B cell (primary cell): ENCODE results near the gene OR2C3. TPM values are rescaled to one million over a fixed set of nuclear protein-coding genes. Genes with fewer than 3 reads are reported as not detected.

Source experiments
- ATAC-seq: fragments of 200-7000 bp; cut with Tn5 transposase; one replicate; pipeline ENCODE4 v1.10.0; 2021; ENCODE audit warnings: low read depth, mild to moderate bottlenecking, moderate number of reproducible peaks, moderate library complexity
- CTCF ChIA-PET: fragments of 350-600 bp; sonication (Branson Sonifier 250); formaldehyde crosslinking; loops from one replicate; lab custom pipeline; 2021; ENCODE audit warnings: antibody characterized with exemption, inconsistent platforms; lab: Charles Lee
- POLR2A ChIA-PET: fragments of 350-600 bp; sonication (Branson Sonifier 250); formaldehyde crosslinking; loops from one replicate; lab custom pipeline; 2021; ENCODE audit warnings: antibody characterized with exemption; lab: Charles Lee
- DNase-seq: peaks from one replicate; pipeline ENCODE4 v3.0.0; 2013
- H2AFZ ChIP-seq: 2 replicates; pipeline ENCODE4 v1.6.1; 2012; ENCODE audit warnings: mild to moderate bottlenecking, low read depth, low read length; ENCODE audit not compliant: insufficient read depth, poor library complexity, severe bottlenecking
- H3K27ac ChIP-seq, 2 donors: 1 replicate in 1 of 2; 2 replicates in 1 of 2; pipeline ENCODE4 v1.5.1; 2012 to 2013; ENCODE audit warnings: low read length in 2 of 2, mild to moderate bottlenecking in 2 of 2, moderate library complexity in 1 of 2
- H3K27me3 ChIP-seq, 4 experiments: fragments of 200-600 bp in 1 of 4; sonication (generic) in 1 of 4; replicated peaks in 1 of 4; 1 replicate in 2 of 4; 2 replicates in 2 of 4; pipeline versions ENCODE4 v1.6.1 to v1.7.0; 2013 to 2016; ENCODE audit warnings: low read length in 3 of 4, mild to moderate bottlenecking in 2 of 4, mixed read lengths in 1 of 4, moderate library complexity in 1 of 4; ENCODE audit not compliant: insufficient read depth in 4 of 4, control insufficient read depth in 3 of 4; ENCODE audit errors: control extremely low read depth in 1 of 4
- H3K36me3 ChIP-seq, 2 experiments: replicated peaks in 1 of 2; 1 replicate in 1 of 2; 2 replicates in 1 of 2; pipeline versions ENCODE4 v1.6.1 to v1.7.1; 2013; ENCODE audit warnings: low read length in 1 of 2; ENCODE audit not compliant: insufficient read depth in 2 of 2, control insufficient read depth in 1 of 2; ENCODE audit errors: control extremely low read depth in 1 of 2, extremely low read depth in 1 of 2
- H3K4me1 ChIP-seq, 2 donors: fragments of 200-600 bp in 1 of 2; sonication (generic) in 1 of 2; 1 replicate in 1 of 2; 2 replicates in 1 of 2; pipeline versions ENCODE4 v1.5.1 to v1.6.1; 2013 to 2017; ENCODE audit warnings: low read length in 2 of 2; ENCODE audit not compliant: control insufficient read depth in 2 of 2, insufficient read depth in 2 of 2
- H3K4me2 ChIP-seq: replicated peaks from 2 replicates; pipeline ENCODE3; 2012; ENCODE audit warnings: mild to moderate bottlenecking, low read depth, low read length; ENCODE audit not compliant: poor library complexity, severe bottlenecking
- H3K4me3 ChIP-seq, 5 experiments: fragments of 200-600 bp in 1 of 5; sonication (generic) in 1 of 5; 1 replicate in 3 of 5; 2 replicates in 2 of 5; pipeline versions ENCODE4 v1.5.1 to v1.7.0; 2011 to 2016; ENCODE audit warnings: low read length in 4 of 5, mild to moderate bottlenecking in 4 of 5, low read depth in 2 of 5, control low read depth in 1 of 5, moderate library complexity in 1 of 5; ENCODE audit not compliant: insufficient read depth in 1 of 5; ENCODE audit errors: control extremely low read depth in 1 of 5, extremely low read depth in 1 of 5
- H3K79me2 ChIP-seq: fragments of 200-600 bp; sonication (generic); one replicate; pipeline ENCODE4 v1.6.0; 2016; ENCODE audit warnings: low read length; ENCODE audit not compliant: control insufficient read depth, insufficient read depth
- H3K9ac ChIP-seq: fragments of 200-600 bp; sonication (generic); 2 replicates; pipeline ENCODE4 v1.6.1; 2017; ENCODE audit warnings: mild to moderate bottlenecking, low read length, moderate library complexity
- H3K9me3 ChIP-seq, 3 donors: one replicate each; pipeline versions ENCODE4 v1.6.1 to v1.7.1; 2013; ENCODE audit warnings: low read length in 2 of 3; ENCODE audit not compliant: control insufficient read depth in 2 of 3, insufficient read depth in 1 of 3; ENCODE audit errors: control extremely low read depth in 1 of 3
- H4K20me1 ChIP-seq: 2 replicates; pipeline ENCODE4 v1.6.0; 2012; ENCODE audit warnings: mild to moderate bottlenecking, low read length; ENCODE audit not compliant: insufficient read depth, control insufficient read depth, poor library complexity, severe bottlenecking
- H3K27ac Mint-ChIP-seq: one replicate; pipeline ENCODE4 v1.8.0; 2021; ENCODE audit warnings: mixed read lengths
- H3K27me3 Mint-ChIP-seq: one replicate; pipeline ENCODE4 v1.8.0; 2021; ENCODE audit warnings: mixed read lengths
- H3K4me1 Mint-ChIP-seq: one replicate; pipeline ENCODE4 v1.8.0; 2021; ENCODE audit warnings: mixed read lengths
- H3K4me3 Mint-ChIP-seq: one replicate; pipeline ENCODE4 v1.8.0; 2021; ENCODE audit warnings: mixed read lengths
- H3K9me3 Mint-ChIP-seq: one replicate; pipeline ENCODE4 v1.8.0; 2022; ENCODE audit warnings: mixed read lengths; ENCODE audit not compliant: insufficient read depth
- EZH2 ChIP-seq: IDR thresholded peaks from 2 replicates; pipeline ENCODE4 v1.6.1; 2012; ENCODE audit warnings: borderline replicate concordance, low read depth, mild to moderate bottlenecking, moderate library complexity, low read length; ENCODE audit not compliant: insufficient read depth, poor library complexity, severe bottlenecking
- WGBS: methylation state at CpG from one replicate; pipeline ENCODE4 v1.1.5; 2013; ENCODE audit warnings: missing lambda C conversion rate; ENCODE audit not compliant: insufficient coverage; 5-methylcytosine and 5-hydroxymethylcytosine counted together
- intact Hi-C: fragments of 100-400 bp; cut with micrococcal nuclease; formaldehyde crosslinking; loops from one replicate; pipeline ENCODE4 v1.10.0; 2022
- polyA plus RNA-seq: library from polyadenylated mRNA; depleted of rRNA; stranded (reverse); fragments of >200 nt; gene quantifications from 2 replicates; pipeline ENCODE4 v1.2.3, GENCODE V29; 2012
- total RNA-seq, 2 donors: library from RNA; stranded (reverse); fragments of 120-200 nt in 1 of 2; gene quantifications; 1 replicate in 1 of 2; 2 replicates in 1 of 2; pipeline versions ENCODE4 v1.2.3 to v1.2.4, GENCODE V29; 2013 to 2022
- TF ChIP-seq, protein P1 (sequence below): fragments of 200-600 bp; IDR thresholded peaks from one replicate; pipeline ENCODE4 v1.8.0; 2022; ENCODE audit warnings: antibody characterized with exemption, mild to moderate bottlenecking

Gene OR2C3
- total and polyA plus RNA-seq, 2 donors (not counting 1 experiment from before 2014, with no cell fraction given) = not detected

DNA sequence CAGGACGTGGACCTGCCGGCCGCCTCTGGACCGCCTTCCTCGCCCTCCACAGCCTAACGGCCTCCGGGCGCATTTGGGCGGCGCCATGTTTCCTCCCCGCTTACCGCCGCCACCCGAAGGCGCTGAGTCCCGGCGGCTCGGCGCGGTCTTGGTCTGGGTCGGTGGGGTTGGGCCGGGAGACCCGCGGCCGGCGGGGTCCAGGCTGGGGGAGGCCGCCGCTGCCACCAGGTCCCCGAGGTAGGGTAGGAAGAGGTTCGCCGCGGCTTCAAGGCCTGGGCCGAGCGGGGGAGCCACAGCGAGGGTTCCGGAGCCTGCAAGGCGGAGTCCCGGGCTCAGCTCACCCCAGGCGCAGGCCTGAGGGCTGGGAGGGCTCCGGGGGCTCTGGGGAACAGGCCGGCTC lies 5.5 kb downstream of the OR2C3 start:
- TF ChIP-seq EZH2 = no peak
- TF ChIP-seq, protein P1, sequence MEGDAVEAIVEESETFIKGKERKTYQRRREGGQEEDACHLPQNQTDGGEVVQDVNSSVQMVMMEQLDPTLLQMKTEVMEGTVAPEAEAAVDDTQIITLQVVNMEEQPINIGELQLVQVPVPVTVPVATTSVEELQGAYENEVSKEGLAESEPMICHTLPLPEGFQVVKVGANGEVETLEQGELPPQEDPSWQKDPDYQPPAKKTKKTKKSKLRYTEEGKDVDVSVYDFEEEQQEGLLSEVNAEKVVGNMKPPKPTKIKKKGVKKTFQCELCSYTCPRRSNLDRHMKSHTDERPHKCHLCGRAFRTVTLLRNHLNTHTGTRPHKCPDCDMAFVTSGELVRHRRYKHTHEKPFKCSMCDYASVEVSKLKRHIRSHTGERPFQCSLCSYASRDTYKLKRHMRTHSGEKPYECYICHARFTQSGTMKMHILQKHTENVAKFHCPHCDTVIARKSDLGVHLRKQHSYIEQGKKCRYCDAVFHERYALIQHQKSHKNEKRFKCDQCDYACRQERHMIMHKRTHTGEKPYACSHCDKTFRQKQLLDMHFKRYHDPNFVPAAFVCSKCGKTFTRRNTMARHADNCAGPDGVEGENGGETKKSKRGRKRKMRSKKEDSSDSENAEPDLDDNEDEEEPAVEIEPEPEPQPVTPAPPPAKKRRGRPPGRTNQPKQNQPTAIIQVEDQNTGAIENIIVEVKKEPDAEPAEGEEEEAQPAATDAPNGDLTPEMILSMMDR = no peak
- Histone ChIP-seq H3K9ac (no peak overlapping the region), H3K4me2 (no peak overlapping the region), H3K4me3 (no peak overlapping the region), H3K9me3 (peaks cover 0 to 3% (median 0%) of the 10 kb centered on the region in 3 donors), H4K20me1 (no peaks in the 10 kb centered on the region), H3K27ac (no peak overlapping the region), H2AFZ (peak overlapping the region; percentile 26), H3K4me1 (no peaks in the 10 kb centered on the region), H3K79me2 (no peaks in the 10 kb centered on the region), H3K27me3 (peaks cover 0 to 4% (median 0%) of the 10 kb centered on the region in 4 experiments), H3K36me3 (no peaks in the 10 kb centered on the region)
- CTCF ChIA-PET = no interaction called here
- Mint-ChIP-seq H3K27ac (no peak overlapping the region), H3K9me3 (no peaks in the 10 kb centered on the region), H3K4me3 (no peak overlapping the region), H3K4me1 (no peaks in the 10 kb centered on the region), H3K27me3 (peaks cover 41% of the 10 kb centered on the region)
- WGBS = 92% methylated on average over 40 of the region's 41 CpGs
- ATAC-seq (no peak), DNase-seq (no peak)
- POLR2A ChIA-PET = no interaction called here
- intact Hi-C loops = no loop called here

DNA sequence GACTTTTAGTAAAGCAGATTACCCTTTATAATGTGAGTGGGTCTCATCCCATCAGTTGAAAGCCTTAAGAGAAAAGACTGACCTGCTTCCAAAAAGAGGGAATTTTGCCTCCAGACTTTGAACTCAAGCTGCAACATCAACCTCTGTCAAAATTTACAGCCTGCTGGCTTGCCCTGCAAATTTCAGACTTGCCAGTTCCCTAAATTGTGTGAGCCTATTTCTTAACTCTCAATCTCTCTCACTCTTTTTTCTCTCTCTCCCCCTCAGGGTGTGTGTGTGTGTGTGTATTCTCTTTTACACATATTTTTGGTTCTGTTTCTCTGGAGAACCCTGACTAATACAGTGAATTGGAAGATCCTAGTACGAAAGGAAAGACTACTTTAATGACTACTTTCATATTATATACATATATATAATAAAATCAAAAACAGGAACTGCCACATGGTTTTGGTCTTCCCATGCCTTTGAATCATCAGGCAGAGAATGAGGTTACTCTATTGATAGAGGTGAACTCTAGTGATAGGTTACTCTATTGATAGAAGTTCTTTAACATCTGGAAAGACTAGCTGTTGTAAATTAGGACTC lies 6.4 kb downstream of the OR2C3 start:
- DNase-seq (no peak), ATAC-seq (no peak)
- Histone ChIP-seq H3K79me2 (no peaks in the 10 kb centered on the region), H3K36me3 (no peaks in the 10 kb centered on the region), H3K27me3 (peaks cover 0 to 4% (median 0%) of the 10 kb centered on the region in 4 experiments), H3K4me2 (no peak overlapping the region), H3K9me3 (peaks cover 0 to 3% (median 0%) of the 10 kb centered on the region in 3 donors), H3K4me3 (no peak overlapping the region), H3K9ac (no peak overlapping the region), H2AFZ (no peak overlapping the region), H4K20me1 (no peaks in the 10 kb centered on the region), H3K27ac (no peak overlapping the region), H3K4me1 (no peaks in the 10 kb centered on the region)
- TF ChIP-seq EZH2 = no peak
- TF ChIP-seq, protein P1 = no peak
- CTCF ChIA-PET = no interaction called here
- Mint-ChIP-seq H3K9me3 (no peaks in the 10 kb centered on the region), H3K27me3 (peaks cover 44% of the 10 kb centered on the region), H3K4me1 (no peaks in the 10 kb centered on the region), H3K27ac (no peak overlapping the region), H3K4me3 (no peak overlapping the region)
- intact Hi-C loops = no loop called here
- WGBS = no CpG with 5 or more reads among the region's 1 CpG
- POLR2A ChIA-PET = no interaction called here
